Dendritic cell treated with granulocyte-macrophage colony-stimulating factor and Interleukin-4, amounts not matched to agents 40 ng/mL and 50 ng/mL, for 4 days (primary cell): ENCODE data around the gene NELL1.
"Not testable (repeated sequence)": the region's sequence is repeated elsewhere in the genome, so short reads cannot be mapped to it uniquely, and the experiment has no call there.

Experiments
- H3K27ac Mint-ChIP-seq: one replicate; pipeline ENCODE4 v1.8.0; 2022; ENCODE audit warnings: mild to moderate bottlenecking, mixed read lengths
- H3K27me3 Mint-ChIP-seq: one replicate; pipeline ENCODE4 v1.8.0; 2022; ENCODE audit warnings: mild to moderate bottlenecking, mixed read lengths
- H3K36me3 Mint-ChIP-seq: one replicate; pipeline ENCODE4 v1.8.0; 2022; ENCODE audit warnings: low read depth, mixed read lengths
- H3K4me1 Mint-ChIP-seq: one replicate; pipeline ENCODE4 v1.8.0; 2022; ENCODE audit warnings: low read depth, mixed read lengths
- H3K4me3 Mint-ChIP-seq: one replicate; pipeline ENCODE4 v1.8.0; 2022; ENCODE audit warnings: mild to moderate bottlenecking, moderate library complexity, mixed read lengths
- H3K9me3 Mint-ChIP-seq: one replicate; pipeline ENCODE4 v1.8.0; 2022; ENCODE audit warnings: mixed read lengths
- intact Hi-C: fragments of 100-400 bp; cut with micrococcal nuclease; formaldehyde crosslinking; loops from one replicate; pipeline ENCODE4 v1.15.0; 2022

Gene NELL1

DNA sequence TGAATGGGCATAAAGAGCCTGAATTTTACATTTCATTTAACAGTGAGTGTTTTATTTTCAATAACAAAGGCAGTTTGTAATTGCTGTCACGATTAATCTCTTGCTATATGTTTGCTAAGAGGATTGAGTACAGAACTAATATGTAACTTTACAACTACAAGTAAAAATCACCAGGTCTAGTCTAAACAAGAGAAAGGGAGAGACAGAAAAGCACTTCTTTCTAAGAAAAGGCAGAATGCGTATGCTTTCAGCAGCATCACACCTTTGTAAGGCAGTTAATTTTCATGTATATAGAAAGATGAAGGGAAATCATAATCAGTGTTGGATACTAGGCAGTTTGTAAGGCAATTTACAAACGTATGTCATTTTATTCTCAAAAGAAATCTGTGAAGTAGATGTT is 169.8 kb downstream of the NELL1 start:
- intact Hi-C loops: no loop called here
- no peaks in the 10 kb centered on the region for H3K9me3 Mint-ChIP-seq
- H3K4me3 Mint-ChIP-seq: no peak overlapping the region
- H3K36me3 Mint-ChIP-seq: no peaks in the 10 kb centered on the region
- H3K27me3 Mint-ChIP-seq: no peaks in the 10 kb centered on the region
- H3K4me1 Mint-ChIP-seq: no peaks in the 10 kb centered on the region
- H3K27ac Mint-ChIP-seq: no peak overlapping the region

DNA sequence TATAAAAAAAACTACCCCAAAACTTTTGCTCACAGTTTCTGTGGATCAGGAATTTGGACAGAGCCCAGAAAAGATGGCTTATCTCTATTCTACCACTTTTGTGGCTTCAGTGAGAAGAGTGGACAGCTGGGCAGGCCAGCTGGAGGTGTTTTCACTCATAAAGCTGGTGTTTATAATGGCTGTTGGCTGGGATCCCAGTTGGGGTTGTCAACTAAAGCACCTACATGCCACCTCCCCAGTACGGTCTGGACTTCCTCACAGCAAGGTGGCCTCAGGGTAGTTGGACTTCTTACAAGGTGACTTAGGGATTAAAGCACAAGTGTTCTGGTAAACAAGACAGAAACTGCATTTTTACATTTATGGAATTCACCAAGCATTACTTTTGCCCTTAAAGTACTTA is 171.0 kb downstream of the NELL1 start:
- H3K4me3 Mint-ChIP-seq: no peak overlapping the region
- H3K9me3 Mint-ChIP-seq: no peaks in the 10 kb centered on the region
- H3K27ac Mint-ChIP-seq: no peak overlapping the region
- H3K27me3 Mint-ChIP-seq: no peaks in the 10 kb centered on the region
- no peaks in the 10 kb centered on the region for H3K36me3 Mint-ChIP-seq
- no peaks in the 10 kb centered on the region for H3K4me1 Mint-ChIP-seq
- intact Hi-C loops: no loop called here

DNA sequence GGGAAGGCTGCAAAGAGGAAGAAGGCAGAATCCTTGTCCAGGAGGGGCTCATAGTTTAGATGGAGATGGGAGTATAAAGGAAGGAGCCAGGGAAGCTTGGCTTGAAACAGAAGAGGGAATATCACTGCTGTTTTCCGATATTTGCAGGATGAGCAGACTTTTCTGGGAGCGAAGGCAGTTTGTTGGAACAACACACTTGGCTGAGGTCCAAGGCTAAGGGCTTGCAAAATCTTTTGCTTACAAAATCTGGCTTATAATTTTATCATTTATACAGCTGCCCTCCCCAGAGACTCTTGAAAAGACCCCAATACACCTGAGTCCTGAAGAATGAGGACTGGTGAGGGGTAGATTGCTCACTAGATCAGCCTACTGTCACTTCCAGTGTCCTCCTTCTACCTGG is 174.8 kb downstream of the NELL1 start:
- no peaks in the 10 kb centered on the region for H3K36me3 Mint-ChIP-seq
- H3K4me1 Mint-ChIP-seq: no peaks in the 10 kb centered on the region
- H3K9me3 Mint-ChIP-seq: no peaks in the 10 kb centered on the region
- intact Hi-C loops: no loop called here
- no peaks in the 10 kb centered on the region for H3K27me3 Mint-ChIP-seq
- H3K4me3 Mint-ChIP-seq: no peak overlapping the region
- H3K27ac Mint-ChIP-seq: no peak overlapping the region

DNA sequence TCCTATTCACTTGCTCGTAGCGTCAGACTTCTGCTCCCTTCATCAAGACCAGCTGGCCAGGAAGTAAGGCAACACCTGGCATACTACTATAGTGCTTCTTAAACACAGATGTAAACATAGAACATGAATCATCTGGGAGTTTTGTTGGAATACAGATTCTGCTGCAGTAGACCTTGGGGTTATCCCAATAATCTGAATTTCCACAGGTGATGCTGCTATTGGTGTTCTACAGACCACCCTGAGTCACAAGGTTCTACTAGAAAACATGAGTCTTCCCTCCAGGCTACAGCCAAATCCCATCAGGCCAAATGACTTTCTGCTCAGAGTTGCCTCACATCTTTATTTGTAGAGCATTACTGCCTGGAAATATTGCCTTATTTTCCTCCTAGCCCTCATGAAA is 175.2 kb downstream of the NELL1 start:
- Mint-ChIP-seq H3K27me3 (no peaks in the 10 kb centered on the region), H3K4me3 (no peak overlapping the region)

DNA sequence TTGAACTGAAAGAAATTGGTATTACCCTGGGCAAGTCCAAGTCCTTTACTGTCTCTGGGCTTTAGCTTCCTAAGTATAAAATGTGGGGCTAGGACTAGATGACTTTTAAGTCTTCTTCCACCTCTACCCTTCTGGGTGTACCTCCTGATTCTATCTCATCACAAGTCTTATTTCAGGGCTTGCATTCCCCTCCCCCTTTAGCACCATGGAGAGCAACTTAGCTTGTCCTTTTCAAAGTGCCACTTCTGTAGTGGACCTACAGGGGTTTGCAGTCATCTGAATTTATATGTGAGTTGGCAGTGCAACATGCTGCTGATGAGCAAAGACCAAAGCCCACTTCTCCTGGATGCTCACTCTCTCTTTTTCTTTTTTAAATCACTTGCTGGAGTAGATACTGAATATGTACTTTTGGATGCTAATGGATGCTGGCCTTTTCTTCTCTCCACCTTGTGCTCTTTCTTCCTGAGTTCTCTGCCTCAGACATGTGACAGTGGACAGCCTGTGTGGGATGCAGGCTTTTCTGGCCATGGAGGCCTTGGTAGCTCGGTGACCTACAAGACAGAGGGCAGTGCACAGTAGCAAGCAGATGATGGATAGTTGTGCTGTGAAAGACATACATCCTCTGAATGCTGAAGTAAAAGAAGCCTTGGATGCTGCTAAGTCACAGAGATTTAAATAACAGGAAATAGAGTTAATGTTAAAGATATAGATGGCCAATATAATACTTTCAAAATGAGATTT is 185.0 kb downstream of the NELL1 start:
- no peaks in the 10 kb centered on the region for H3K27me3 Mint-ChIP-seq
- no peaks in the 10 kb centered on the region for H3K36me3 Mint-ChIP-seq
- intact Hi-C loops: no loop called here
- no peak overlapping the region for H3K27ac Mint-ChIP-seq
- no peaks in the 10 kb centered on the region for H3K4me1 Mint-ChIP-seq
- H3K9me3 Mint-ChIP-seq: no peaks in the 10 kb centered on the region
- H3K4me3 Mint-ChIP-seq: no peak overlapping the region

More for the DNA sequence above, 175.2 kb downstream of the NELL1 start:
- H3K9me3 Mint-ChIP-seq: no peaks in the 10 kb centered on the region
- no peaks in the 10 kb centered on the region for H3K36me3 Mint-ChIP-seq
- no peaks in the 10 kb centered on the region for H3K4me1 Mint-ChIP-seq
- intact Hi-C loops: no loop called here
- H3K27ac Mint-ChIP-seq: no peak overlapping the region

DNA sequence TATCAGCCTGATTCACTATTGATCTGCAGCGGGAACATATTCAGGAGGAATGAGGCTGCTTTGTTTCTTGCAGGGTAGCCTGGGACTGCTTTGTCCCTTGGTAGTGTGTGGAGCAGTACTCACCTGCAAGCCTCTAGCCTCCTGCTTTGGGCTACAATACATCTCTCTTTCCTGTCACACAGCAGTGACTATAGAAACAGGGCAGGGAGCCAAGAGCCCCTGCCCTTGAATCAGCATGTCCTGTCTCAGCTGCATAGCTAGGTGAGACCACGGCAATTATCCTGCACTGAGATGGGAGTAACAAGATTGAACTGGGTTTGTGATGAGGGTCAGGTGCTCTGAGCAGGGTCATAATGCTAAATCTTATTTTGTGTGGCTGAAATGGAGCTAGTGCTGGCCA is 191.9 kb downstream of the NELL1 start:
- Mint-ChIP-seq H3K4me1 (no peaks in the 10 kb centered on the region), H3K9me3 (peaks cover 17% of the 10 kb centered on the region), H3K36me3 (no peaks in the 10 kb centered on the region), H3K27me3 (no peaks in the 10 kb centered on the region), H3K4me3 (no peak overlapping the region), H3K27ac (no peak overlapping the region)
- intact Hi-C loops: no loop called here

DNA sequence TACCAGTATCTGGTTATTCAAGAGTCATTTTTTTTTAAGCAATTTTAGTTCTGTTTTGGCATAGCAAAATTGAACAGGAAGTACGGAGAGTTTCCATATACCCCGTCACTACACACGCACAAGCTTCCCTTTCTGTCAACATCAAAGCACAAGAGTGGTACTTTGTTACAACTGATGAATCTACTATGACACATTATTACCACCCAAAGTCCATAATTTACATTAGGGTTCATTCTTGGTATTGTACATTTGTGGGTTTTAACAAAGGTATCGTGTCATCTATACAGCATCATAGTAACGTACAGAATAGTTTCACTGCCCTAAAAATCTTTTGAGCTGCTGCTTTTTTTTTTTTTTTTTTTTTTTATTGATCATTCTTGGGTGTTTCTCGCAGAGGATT is 192.9 kb downstream of the NELL1 start:
- intact Hi-C loops, H3K4me3 Mint-ChIP-seq, H3K4me1 Mint-ChIP-seq, H3K36me3 Mint-ChIP-seq, H3K27me3 Mint-ChIP-seq, H3K27ac Mint-ChIP-seq: not testable (repeated sequence)
- peaks cover 17% of the 10 kb centered on the region for H3K9me3 Mint-ChIP-seq

DNA sequence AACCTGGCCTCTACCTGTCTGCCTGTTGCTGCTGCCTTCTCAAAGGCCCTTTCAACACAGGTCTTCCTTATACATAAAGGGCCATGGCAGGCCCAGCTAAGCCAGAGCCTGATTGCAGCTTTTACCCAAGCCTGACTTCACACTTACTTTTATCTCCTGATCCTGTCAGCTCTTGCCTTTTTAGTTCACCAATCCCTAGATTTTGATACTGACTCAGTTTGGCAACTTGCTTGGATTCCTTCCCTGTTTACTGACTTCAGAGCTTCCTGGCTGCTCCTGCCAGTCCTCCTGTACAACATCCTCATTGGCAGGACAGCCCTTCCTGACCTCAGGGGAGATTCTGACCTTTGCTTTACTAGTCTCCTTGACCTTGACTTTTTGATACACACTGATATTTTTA is 195.2 kb downstream of the NELL1 start:
- intact Hi-C loops: no loop called here
- H3K27me3 Mint-ChIP-seq: no peaks in the 10 kb centered on the region
- H3K9me3 Mint-ChIP-seq: peaks cover 17% of the 10 kb centered on the region
- H3K36me3 Mint-ChIP-seq: no peaks in the 10 kb centered on the region
- H3K27ac Mint-ChIP-seq: no peak overlapping the region
- no peaks in the 10 kb centered on the region for H3K4me1 Mint-ChIP-seq
- no peak overlapping the region for H3K4me3 Mint-ChIP-seq

DNA sequence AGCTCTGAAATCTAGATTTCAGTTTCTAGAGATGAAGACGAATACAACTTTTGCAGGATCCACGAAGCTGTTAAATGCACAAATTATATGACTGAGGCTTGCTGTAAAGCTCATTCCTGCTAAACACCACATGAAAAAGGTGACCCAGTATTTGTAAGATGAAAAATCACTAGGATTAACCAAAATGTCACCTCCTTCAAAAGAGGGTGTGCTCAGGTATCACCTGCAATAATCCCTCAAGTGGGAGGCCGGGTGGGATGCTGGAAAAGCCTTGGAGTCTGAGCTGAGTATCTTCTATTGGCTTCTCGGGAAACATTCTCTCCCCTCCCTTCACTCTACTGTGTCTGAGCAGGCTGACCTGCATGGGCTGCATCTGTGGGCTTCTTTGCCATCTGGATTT is 195.8 kb downstream of the NELL1 start:
- intact Hi-C loops: no loop called here
- Mint-ChIP-seq H3K27ac (no peak overlapping the region), H3K27me3 (no peaks in the 10 kb centered on the region), H3K9me3 (peaks cover 17% of the 10 kb centered on the region), H3K4me1 (no peaks in the 10 kb centered on the region), H3K36me3 (no peaks in the 10 kb centered on the region), H3K4me3 (no peak overlapping the region)

DNA sequence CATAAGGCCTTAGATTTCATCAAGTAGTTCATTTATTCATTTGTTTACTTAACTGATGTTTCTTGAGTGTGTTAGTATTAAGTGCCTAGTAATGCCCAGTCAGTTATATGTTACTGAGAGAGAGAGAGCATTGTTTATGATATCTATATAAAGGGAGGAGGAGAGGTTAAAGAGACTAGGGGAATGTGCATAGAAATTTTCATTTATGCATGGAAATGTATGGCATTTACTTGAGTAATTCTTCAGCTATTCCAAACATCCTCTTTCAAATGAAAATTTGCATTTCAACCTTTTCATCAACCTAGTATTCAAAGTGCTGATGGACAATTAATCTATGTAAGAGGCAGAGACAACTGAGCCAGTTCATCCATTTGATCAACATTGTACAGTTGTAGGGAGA is 199.7 kb downstream of the NELL1 start:
- Mint-ChIP-seq H3K27ac (no peak overlapping the region), H3K4me1 (no peaks in the 10 kb centered on the region), H3K27me3 (no peaks in the 10 kb centered on the region), H3K36me3 (no peaks in the 10 kb centered on the region), H3K4me3 (no peak overlapping the region), H3K9me3 (peaks cover 10% of the 10 kb centered on the region)
- intact Hi-C loops: no loop called here

DNA sequence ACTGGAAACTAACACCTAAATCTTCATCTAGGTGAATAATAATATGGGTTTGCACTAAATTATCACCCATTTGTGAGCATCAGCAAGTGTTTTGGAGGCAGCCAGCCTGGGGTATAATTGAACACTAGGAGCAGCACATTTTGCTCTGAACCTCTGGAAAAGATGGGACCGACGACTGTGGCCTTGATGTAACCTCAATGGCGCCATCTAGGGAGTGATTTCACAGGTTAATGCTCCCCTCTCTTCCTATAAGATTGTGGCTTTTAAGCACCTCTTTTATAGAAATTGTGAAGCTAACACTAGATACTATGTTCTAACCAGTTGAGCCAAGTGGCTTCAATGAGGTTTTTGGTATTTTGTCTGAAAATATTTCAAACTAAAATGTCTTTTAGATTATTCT is 203.7 kb downstream of the NELL1 start:
- no peaks in the 10 kb centered on the region for H3K27me3 Mint-ChIP-seq
- no peaks in the 10 kb centered on the region for H3K9me3 Mint-ChIP-seq
- no peaks in the 10 kb centered on the region for H3K36me3 Mint-ChIP-seq
- H3K4me1 Mint-ChIP-seq: no peaks in the 10 kb centered on the region
- H3K27ac Mint-ChIP-seq: no peak overlapping the region
- intact Hi-C loops: no loop called here
- H3K4me3 Mint-ChIP-seq: no peak overlapping the region

DNA sequence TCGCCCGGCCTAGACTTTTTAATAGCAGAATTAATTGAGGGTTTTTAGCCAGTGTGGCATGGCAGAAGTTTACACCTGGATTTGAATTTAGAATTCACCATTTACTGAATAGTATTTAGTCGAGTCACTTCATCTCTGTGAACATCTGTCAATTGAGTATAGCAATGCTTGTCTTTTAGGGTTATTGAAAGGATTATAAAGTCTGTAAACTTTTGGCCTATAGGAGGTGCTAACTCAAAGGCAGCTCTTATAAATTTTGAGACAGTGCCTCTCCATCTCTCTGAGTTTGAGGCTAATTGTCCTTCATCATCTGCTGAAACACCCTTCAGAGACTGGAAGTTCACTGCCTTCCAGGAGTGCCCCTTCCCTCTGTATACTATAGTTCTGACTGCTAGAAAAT is 205.0 kb downstream of the NELL1 start:
- no peaks in the 10 kb centered on the region for H3K9me3 Mint-ChIP-seq
- intact Hi-C loops: no loop called here
- no peaks in the 10 kb centered on the region for H3K27me3 Mint-ChIP-seq
- no peak overlapping the region for H3K4me3 Mint-ChIP-seq
- no peaks in the 10 kb centered on the region for H3K4me1 Mint-ChIP-seq
- no peaks in the 10 kb centered on the region for H3K36me3 Mint-ChIP-seq
- H3K27ac Mint-ChIP-seq: no peak overlapping the region

DNA sequence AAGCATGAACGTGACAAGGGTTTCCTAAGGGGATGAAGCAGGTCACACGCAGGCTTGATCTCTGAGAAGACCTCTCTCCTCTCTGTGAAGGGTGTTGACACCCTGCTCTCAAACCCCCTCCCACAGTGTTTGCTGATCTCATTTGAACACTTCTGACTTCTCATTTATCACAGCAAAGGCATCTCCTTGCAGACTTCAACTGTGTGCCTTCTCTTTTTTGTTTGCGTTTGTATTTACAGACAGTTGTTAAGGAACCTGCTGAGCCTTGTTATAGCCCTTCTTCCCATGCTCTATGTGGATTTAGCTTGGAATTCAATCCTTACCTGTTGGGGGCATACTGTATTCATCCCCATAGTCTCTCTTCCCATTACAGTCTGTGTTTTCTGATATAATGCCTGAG is 206.5 kb downstream of the NELL1 start:
- intact Hi-C loops: no loop called here
- Mint-ChIP-seq H3K36me3 (no peaks in the 10 kb centered on the region), H3K4me1 (no peaks in the 10 kb centered on the region), H3K27me3 (no peaks in the 10 kb centered on the region), H3K27ac (no peak overlapping the region), H3K9me3 (no peaks in the 10 kb centered on the region), H3K4me3 (no peak overlapping the region)

DNA sequence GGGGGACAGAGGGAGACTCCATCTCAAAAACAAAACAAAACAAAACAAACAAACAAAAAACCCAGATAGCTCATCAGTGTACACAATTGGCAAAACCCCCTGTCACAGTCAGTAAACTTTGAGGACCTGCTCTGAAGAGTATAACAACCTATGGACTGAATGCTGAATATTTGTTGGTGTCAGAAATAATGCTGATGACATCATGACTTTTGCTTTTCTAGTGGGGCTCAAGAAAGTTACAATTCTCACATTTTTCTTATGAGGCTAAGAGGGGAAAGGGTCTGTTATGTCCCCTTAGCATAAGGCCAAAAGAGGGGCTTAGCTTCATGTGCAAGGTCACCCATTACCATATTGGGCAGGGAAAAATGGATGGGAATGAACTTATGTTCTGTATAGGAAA is 207.4 kb downstream of the NELL1 start:
- Mint-ChIP-seq H3K27ac (no peak overlapping the region), H3K27me3 (no peaks in the 10 kb centered on the region), H3K36me3 (no peaks in the 10 kb centered on the region), H3K4me1 (no peaks in the 10 kb centered on the region), H3K9me3 (no peaks in the 10 kb centered on the region), H3K4me3 (no peak overlapping the region)
- intact Hi-C loops: no loop called here

DNA sequence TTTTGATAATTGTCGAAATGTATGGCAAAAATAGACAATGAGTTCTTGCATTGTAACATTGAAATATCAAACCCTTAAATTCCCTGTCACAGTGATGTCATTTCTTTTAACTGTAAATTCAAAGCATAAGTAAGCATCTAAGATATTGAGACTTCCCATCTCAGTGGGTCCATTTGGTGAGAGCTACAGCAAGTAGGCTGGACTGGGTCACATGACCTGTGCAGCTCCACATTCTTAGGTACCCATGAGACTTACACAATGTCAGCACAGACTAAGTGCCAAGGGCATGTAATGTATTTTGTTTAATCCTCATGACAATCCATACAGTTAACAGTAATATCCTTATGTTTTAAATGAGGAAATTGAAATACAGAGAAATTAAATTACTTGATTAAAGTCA is 210.7 kb downstream of the NELL1 start:
- no peaks in the 10 kb centered on the region for H3K36me3 Mint-ChIP-seq
- no peaks in the 10 kb centered on the region for H3K27me3 Mint-ChIP-seq
- intact Hi-C loops: no loop called here
- H3K9me3 Mint-ChIP-seq: no peaks in the 10 kb centered on the region
- H3K27ac Mint-ChIP-seq: no peak overlapping the region
- no peaks in the 10 kb centered on the region for H3K4me1 Mint-ChIP-seq
- H3K4me3 Mint-ChIP-seq: no peak overlapping the region
